ENCODE data around the gene CXCL6. TPM values are rescaled to one million over a fixed set of nuclear protein-coding genes. Genes with fewer than 3 reads are reported as not detected.

CXCL6 gene
- polyA plus RNA-seq, 1 of the 3 experiments (the other 2 are of a cell fraction), result 0.02 TPM

GRCh38 chr4:73841243-73841925 is 4.9 kb downstream of the CXCL6 start:
- Histone ChIP-seq H3F3A (replicated peaks; ENCODE audit: insufficient read depth) (peaks cover 4% of the 10 kb centered on the region), H3K9me3 (no peaks in the 10 kb centered on the region), H3K27me3 (ENCODE audit: insufficient read depth) (peaks cover 11% of the 10 kb centered on the region; the same call in 1 of the 2 replicates), H2AFZ (ENCODE audit: low read depth) (no peak overlapping the region), H3K9ac (no peak overlapping the region), H3K36me3 (replicated peaks in 1 of 2; ENCODE audit: control insufficient read depth in 1 of 2, insufficient read depth in 2 of 2, low read length in 1 of 2) (no peaks in the 10 kb centered on the region), H4K20me1 (ENCODE audit: insufficient read depth) (no peaks in the 10 kb centered on the region), H3K9me2 (0 out of 2 replicates have a peak, but pooled peaks cover 3% of the 10 kb centered on the region), H3K4me3 (ENCODE audit: low read depth in 2 of 2, low read length in 1 of 2) (no peak overlapping the region), H3K27ac (ENCODE audit: low read depth in 2 of 2, low read length in 1 of 2) (no peak overlapping the region), H3K4me1 (ENCODE audit: control insufficient read depth in 1 of 2, insufficient read depth in 2 of 2, low read depth in 1 of 2, low read length in 1 of 2) (no peaks in the 10 kb centered on the region), H3K79me2 (ENCODE audit: insufficient read depth) (no peaks in the 10 kb centered on the region), H3K4me2 (no peak overlapping the region)
- POLR2A ChIA-PET, result no interaction called here
- TF ChIP-seq USF1 (IDR thresholded peaks at IDR 0.05; ENCODE audit: borderline replicate concordance, low read depth), result no peak
- TF ChIP-seq, protein P1, sequence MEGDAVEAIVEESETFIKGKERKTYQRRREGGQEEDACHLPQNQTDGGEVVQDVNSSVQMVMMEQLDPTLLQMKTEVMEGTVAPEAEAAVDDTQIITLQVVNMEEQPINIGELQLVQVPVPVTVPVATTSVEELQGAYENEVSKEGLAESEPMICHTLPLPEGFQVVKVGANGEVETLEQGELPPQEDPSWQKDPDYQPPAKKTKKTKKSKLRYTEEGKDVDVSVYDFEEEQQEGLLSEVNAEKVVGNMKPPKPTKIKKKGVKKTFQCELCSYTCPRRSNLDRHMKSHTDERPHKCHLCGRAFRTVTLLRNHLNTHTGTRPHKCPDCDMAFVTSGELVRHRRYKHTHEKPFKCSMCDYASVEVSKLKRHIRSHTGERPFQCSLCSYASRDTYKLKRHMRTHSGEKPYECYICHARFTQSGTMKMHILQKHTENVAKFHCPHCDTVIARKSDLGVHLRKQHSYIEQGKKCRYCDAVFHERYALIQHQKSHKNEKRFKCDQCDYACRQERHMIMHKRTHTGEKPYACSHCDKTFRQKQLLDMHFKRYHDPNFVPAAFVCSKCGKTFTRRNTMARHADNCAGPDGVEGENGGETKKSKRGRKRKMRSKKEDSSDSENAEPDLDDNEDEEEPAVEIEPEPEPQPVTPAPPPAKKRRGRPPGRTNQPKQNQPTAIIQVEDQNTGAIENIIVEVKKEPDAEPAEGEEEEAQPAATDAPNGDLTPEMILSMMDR (IDR thresholded peaks at IDR 0.05), result no peak
- no peak for TF ChIP-seq RCOR1 (IDR thresholded peaks at IDR 0.05; ENCODE audit: low read length)
- no peak for TF ChIP-seq FOXJ3 (CRISPR knock-in tag; IDR thresholded peaks at IDR 0.05)
- no peak for TF ChIP-seq MXI1 (IDR thresholded peaks at IDR 0.05; ENCODE audit: low read depth, low read length)
- no peak for TF ChIP-seq GATA2 (CRISPR knock-in tag; IDR thresholded peaks at IDR 0.05)
- TF ChIP-seq, protein P2, sequence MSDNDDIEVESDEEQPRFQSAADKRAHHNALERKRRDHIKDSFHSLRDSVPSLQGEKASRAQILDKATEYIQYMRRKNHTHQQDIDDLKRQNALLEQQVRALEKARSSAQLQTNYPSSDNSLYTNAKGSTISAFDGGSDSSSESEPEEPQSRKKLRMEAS (IDR thresholded peaks at IDR 0.05; ENCODE audit: low read depth), result no peak
- no peak for TF ChIP-seq SMC3 (IDR thresholded peaks at IDR 0.05; ENCODE audit: low read depth, low read length)
- 11% methylated on average over 4 of the region's 4 CpGs for WGBS (ENCODE audit: low lambda C conversion rate)
- CTCF ChIA-PET, result no interaction called here
- no peak for DNase-seq

GRCh38 chr4:73842696-73843095 is 6.2 kb downstream of the CXCL6 start:
- Histone ChIP-seq H3K4me3 (ENCODE audit: low read depth in 2 of 2, low read length in 1 of 2) (no peak overlapping the region), H3K9me3 (no peaks in the 10 kb centered on the region), H3K36me3 (replicated peaks in 1 of 2; ENCODE audit: control insufficient read depth in 1 of 2, insufficient read depth in 2 of 2, low read length in 1 of 2) (no peaks in the 10 kb centered on the region), H3K79me2 (ENCODE audit: insufficient read depth) (no peaks in the 10 kb centered on the region), H3K27me3 (ENCODE audit: insufficient read depth) (peaks cover 8% of the 10 kb centered on the region; the same call in 1 of the 2 replicates), H3K4me2 (no peak overlapping the region), H3K4me1 (ENCODE audit: control insufficient read depth in 1 of 2, insufficient read depth in 2 of 2, low read depth in 1 of 2, low read length in 1 of 2) (no peaks in the 10 kb centered on the region), H4K20me1 (ENCODE audit: insufficient read depth) (no peaks in the 10 kb centered on the region), H3K9ac (no peak overlapping the region), H3F3A (replicated peaks; ENCODE audit: insufficient read depth) (peaks cover 4% of the 10 kb centered on the region), H3K9me2 (0 out of 2 replicates have a peak, but pooled peaks cover 3% of the 10 kb centered on the region), H2AFZ (ENCODE audit: low read depth) (no peak overlapping the region), H3K27ac (ENCODE audit: low read depth in 2 of 2, low read length in 1 of 2) (no peak overlapping the region)
- no peak for DNase-seq
- ChIA-PET CTCF (no interaction called here), POLR2A (no interaction called here)
- no peak for TF ChIP-seq RXRA (IDR thresholded peaks at IDR 0.05; ENCODE audit: borderline replicate concordance, low read depth)
- TF ChIP-seq, protein P2 (IDR thresholded peaks at IDR 0.05; ENCODE audit: low read depth), result no peak
- TF ChIP-seq USF2 (IDR thresholded peaks at IDR 0.05; ENCODE audit: borderline replicate concordance, low read depth, low read length), result no peak
- no peak for TF ChIP-seq RFX5 (IDR thresholded peaks at IDR 0.05; ENCODE audit: low read length)
- no peak for TF ChIP-seq ELF1 (IDR thresholded peaks at IDR 0.05)
- no peak for TF ChIP-seq RCOR1 (IDR thresholded peaks at IDR 0.05; ENCODE audit: low read length)
- TF ChIP-seq EP300 (IDR thresholded peaks at IDR 0.05; ENCODE audit: borderline replicate concordance in 1 of 2, low read depth in 1 of 2, low read length in 1 of 2), result no peak
- TF ChIP-seq SIN3A (IDR thresholded peaks at IDR 0.05; ENCODE audit: borderline replicate concordance, low read depth, low read length), result no peak
- TF ChIP-seq SMC3 (IDR thresholded peaks at IDR 0.05; ENCODE audit: low read depth, low read length), result no peak
